NCI-H2107 treated with DMSO at 0.1 percent for 48 hours (cell line): ENCODE results near the gene RNF111.

Experiments
- DNase-seq: peaks from one replicate; lab custom pipeline; 2025; ENCODE audit not compliant: unreplicated experiment; lab: John Stamatoyannopoulos, UW

RNF111 gene

GRCh38 chr15:58987491-58988005, at the start of gene RNF111:
Gene RNF111 (plus strand): TSS chr15:58987663. CDS start chr15:59030823, 43,160 bp downstream.
- peak; percentile 72 for DNase-seq

DNA sequence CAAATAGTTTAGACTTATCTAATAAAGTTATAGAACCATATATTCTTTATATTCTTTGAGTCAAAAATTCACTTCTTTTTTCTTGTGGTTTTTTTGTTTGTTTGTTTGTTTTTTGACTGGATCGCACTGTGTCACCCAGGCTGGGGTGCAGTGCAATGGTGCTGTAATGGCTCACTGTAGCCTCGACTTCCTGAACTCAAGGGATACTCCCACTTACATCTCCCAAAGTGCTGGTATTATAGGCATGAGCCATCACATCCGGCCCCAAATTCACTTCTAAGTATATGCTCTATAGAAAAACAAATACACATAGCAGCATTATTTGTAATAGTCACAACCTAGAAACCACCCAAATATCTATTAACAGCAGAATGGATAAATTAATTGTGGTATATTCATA, 40.3 kb upstream of the RNF111 start:
- no peak for DNase-seq

DNA sequence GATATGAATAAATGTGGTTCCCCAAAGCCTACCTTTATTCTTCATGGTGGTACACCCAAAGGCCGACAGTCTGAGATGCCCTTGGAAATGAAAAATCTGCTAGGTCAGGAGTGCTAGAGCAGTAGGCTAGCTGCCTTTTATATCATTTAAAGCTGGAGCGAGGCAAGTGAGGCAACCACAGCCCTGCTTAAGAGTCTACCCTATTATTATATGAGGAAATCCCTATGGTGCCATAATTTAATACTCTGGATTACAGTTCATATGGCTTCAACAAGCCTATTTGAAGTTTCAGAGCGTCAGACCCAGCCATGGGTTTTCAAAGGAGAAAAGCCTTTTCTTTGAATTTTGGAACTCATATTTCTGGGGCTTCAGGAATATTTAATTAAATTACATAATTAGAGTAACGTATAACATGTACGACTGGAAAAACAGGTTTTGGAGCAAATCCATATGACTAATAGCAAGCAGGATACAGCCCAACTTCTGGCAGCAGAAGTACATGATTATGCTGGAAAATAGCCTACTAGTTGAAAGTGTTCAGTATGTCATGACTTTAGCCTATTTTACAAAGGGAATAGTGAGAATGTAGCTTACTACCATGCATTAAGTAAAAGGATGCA, 36.0 kb upstream of the RNF111 start:
- DNase-seq, result no peak

DNA sequence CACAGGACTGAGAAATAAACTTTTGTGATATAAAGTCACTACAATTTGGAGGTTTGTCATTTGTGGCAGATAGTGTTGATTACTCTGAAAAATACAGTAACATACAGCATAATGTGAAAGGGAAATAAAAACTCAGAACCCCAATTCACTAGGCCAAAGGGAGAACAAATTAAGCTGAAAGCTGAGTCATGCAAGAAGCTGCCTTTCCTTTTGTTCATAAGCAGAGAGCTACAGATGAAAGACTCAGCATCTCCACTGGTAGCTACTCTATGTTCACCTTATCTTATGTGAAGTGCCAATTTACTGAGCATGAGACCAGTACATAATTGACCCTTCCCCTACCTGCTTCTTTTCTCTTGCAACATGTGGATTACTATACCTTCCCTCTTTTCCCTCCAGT, 34.7 kb upstream of the RNF111 start:
- no peak for DNase-seq

GRCh38 chr15:58957101-58957973, 30.1 kb upstream of the RNF111 start:
- peak; percentile 14 for DNase-seq

- no peak for DNase-seq
Observed at GRCh38 chr15:58958811-58959210, 28.7 kb upstream of the RNF111 start.

DNA sequence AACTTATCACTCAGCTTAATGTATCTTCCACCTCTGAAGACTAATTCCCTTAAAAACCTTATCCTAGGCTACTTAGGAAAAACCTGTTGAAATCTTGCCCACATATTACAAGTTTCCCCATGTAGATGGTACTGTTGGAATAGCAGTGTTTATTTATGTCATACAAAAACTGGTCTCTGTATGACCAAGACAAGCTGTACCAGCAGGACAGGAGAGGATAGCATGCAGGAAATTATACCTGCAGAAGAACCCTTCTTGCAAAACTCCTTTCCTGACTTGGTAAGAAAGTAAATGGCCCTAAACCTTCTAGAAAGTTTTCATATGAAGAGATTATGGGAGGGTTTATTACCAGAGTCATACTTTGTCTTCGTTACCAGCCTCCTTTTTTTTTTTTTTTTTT, 25.3 kb upstream of the RNF111 start:
- no peak for DNase-seq

DNA sequence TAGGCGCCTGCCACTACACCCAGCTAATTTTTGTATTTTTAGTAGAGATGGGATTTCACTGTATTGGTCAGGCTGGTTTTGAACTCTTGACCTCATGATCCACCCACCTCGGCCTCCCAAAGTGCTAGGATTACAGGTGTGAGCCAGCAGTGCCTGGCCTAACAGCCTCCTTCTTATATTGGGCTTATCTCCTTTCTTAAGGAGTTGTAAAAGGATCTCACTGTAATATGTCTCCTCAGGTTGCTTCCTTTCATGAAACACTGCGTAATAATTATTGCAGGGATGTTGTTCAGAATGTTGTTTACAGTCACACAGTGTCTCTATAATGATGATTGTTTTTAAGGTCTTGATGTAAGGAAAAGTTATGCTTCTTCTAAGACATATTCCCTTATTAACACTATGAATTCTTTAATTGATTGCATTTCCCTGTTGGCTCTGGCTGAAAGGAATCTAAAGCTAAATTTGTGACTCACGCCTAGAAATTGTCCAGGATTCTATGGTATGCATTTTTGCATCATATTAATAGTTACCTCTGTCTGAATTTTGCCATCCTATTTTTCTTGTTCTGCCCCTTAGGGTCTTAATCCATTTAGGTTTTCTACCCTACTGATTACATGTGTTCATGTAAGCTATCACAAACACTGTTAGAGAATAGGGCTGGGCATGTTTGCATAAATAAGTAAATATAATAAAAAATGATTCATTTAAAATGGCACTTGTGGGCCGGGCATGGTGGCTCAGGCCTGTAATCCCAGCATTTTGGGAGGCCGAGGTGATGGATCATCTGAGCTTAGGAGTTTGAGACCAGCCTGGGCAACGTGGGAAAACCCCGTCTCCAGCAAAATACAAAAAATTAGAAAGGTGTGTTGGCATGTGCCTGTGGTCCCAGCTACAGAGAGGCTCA, 24.5 kb upstream of the RNF111 start:
- DNase-seq, result no peak

GRCh38 chr15:58966698-58967097, 20.8 kb upstream of the RNF111 start:
- DNase-seq, result no peak

DNA sequence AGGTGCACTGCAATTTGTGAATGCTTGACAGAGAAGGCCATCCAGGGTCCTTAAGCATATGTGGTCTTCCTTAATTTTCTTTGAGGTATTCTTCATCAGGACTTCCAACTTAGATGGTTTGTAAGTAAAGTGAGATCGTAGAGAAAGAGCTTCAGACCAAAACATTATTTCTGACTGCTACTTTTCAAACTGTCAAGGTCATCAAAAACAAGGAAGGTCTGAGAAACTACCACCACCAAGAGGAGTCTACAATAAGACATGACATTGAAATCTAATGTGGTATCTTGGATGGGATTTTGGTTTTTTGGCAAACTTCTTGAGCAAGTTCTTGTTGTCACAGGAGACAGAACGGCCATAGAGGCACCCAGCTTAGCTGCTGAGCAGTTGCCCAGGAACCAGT, 20.0 kb upstream of the RNF111 start:
- DNase-seq, result no peak

DNA sequence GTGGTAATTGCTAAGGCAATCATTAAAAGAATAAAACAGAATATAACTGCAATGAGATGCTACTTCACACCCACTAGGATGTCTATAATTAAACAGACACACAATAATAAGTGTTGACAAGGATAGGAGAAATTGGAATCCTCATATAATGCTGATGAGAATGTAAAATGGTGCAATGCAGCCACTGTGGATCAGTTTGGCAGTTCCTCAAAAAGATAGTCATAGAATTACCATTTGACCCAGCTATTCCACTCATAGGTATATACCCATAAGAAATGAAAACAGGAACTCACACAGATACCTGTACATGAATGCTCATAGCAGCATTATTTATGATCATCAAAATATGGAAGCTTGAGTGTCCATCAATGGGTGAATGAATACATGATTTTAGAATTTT, 9.6 kb upstream of the RNF111 start:
- DNase-seq, result no peak

DNA sequence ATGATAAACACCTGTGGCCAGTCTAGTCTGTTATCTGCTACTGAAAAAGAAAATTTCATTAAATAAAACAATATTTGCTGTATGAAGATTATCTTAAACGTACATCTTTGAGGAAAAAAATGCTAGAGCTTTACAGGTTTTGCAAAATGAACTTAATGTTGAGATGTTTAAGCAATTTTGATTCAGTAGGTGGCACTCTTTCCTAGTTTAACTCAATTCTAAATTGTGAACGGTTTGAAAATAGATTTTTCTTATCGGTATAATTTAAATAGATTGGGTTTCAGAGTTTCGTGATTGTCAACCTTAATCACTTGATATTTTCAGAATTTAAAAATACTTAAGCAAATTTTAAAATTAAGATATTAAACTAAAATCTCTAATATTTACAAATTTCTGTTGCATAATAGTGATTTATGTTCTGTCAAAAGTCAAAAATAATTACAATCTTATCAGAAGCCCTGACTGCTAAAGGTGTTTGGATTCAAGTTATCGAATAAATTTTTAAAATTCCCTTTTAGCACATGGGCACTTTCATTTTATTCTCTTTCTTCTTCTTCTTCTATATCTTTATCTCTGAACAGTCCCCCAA, 7.0 kb upstream of the RNF111 start:
- peak; percentile 37 for DNase-seq

- no peak for DNase-seq
Observed at GRCh38 chr15:58981808-58982475, 5.5 kb upstream of the RNF111 start.

- no peak for DNase-seq
Observed at GRCh38 chr15:58983261-58983660, 4.2 kb upstream of the RNF111 start.

- no peak for DNase-seq
Observed at GRCh38 chr15:58985443-58985842, 2.0 kb upstream of the RNF111 start.

DNA sequence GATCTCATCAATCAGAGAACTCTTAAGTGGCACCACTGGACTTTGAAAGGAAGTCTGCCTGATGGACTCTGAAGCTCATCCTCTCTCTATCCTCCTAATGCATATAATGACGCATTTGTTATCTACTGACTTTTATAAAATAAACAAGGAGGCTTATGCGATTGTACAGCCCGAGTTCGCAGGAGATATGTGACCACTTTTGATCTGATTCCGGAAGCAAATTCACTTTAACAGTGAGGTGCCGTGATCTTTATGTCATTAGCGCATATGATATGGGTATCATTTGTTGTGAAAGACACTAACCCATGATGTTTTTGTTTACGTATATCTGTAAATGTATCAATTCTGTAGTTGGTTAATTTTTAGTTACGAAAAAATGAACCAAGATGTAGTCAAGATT, 427 bp upstream of the RNF111 start:
- no peak for DNase-seq

DNA sequence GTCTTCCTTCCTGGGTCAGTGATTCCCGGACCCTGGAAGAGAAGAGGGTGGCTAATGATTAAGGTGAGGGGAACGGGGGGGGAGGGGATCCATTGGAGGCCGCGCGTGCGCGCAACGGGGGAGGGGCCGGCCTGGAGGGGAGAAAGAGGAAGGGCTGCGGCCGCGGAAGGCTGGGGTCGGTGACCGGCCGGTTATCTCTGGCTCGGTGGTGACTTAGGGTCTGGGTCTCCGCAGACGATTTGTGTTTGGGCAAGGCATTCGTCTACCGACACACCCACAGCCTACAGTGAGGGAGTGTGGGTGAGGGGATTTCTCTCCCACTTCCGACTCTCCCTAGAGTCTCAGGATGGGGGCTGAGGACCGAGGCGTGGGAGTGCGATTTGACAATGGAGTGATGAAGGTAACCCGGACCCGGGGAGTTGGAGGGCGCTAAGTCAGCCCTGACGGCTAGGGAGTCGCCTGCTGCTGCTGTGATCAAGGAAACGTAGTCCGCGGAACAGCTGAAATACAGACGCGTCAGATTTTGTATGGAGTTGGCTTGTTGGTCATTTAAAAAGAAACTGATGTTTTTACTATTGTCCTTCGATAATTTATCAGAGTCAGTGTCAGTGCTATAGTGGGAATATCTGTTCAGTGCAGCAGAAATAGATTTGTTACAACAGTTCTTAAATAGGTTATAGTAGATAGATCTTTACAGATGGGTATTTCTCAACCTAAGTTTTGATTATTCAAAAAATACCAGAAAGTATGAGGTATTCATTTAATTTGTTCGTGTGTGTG, 733 bp downstream of the RNF111 start:
- DNase-seq, result peak; percentile 20

DNA sequence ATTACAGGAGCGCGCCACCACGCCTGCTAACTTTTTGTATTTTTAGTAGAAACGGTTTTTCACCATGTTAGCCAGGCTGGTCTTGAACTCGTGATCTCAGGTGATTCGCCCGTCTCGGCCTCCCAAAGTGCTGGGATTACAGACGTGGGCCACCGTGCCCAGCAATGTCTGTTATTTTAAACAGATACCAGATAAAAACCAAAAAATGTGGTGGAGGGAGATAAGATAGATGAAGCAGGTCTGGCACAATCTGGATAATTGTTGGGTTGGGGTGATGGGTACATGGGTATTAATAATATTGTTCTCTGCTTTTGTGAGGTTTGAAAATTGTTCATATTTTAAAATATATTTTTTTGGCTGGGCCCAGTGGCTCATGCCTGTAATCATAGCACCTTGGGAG, 4.7 kb downstream of the RNF111 start:
- DNase-seq, result no peak

GRCh38 chr15:58994906-58995453, 7.5 kb downstream of the RNF111 start:
- no peak for DNase-seq
